HG03280 (cell line): ENCODE data around the gene PTGER1.
"Not testable (repeated sequence)": the region's sequence is repeated elsewhere in the genome, so short reads cannot be mapped to it uniquely, and the experiment has no call there.

Experiments
- ATAC-seq: cut with Tn5 transposase; IDR thresholded peaks from one replicate; pipeline ENCODE4 v1.9.1; 2021; ENCODE audit warnings: mild to moderate bottlenecking, moderate library complexity; ENCODE audit not compliant: unreplicated experiment

The PTGER1 gene

GRCh38 chr19:14476327-14476672, 1.1 kb upstream of the PTGER1 start:
- ATAC-seq = no peak

- ATAC-seq = no peak
These were observed 327 bp downstream of the PTGER1 start for GRCh38 chr19:14474827-14475226.

GRCh38 chr19:14473978-14474578, 1.1 kb downstream of the PTGER1 start:
- ATAC-seq = no peak

- ATAC-seq = no peak
These were observed 1.8 kb downstream of the PTGER1 start for GRCh38 chr19:14473073-14473977.

- no peak for ATAC-seq
These were observed 2.8 kb downstream of the PTGER1 start for GRCh38 chr19:14472202-14472938.

GRCh38 chr19:14471436-14472187, 3.5 kb downstream of the PTGER1 start:
- ATAC-seq = no peak

- no peak for ATAC-seq
These were observed 4.9 kb downstream of the PTGER1 start for GRCh38 chr19:14470031-14470876.

- no peak for ATAC-seq
These were observed 7.3 kb downstream of the PTGER1 start for GRCh38 chr19:14467816-14468215.

GRCh38 chr19:14467391-14467790, 7.8 kb downstream of the PTGER1 start:
- ATAC-seq = no peak

GRCh38 chr19:14463747-14464146, 11.4 kb downstream of the PTGER1 start:
- no peak for ATAC-seq

GRCh38 chr19:14462401-14462800, 12.8 kb downstream of the PTGER1 start:
- not testable (repeated sequence) for ATAC-seq

- no peak for ATAC-seq
These were observed 14.2 kb downstream of the PTGER1 start for GRCh38 chr19:14460935-14461334.

GRCh38 chr19:14459703-14460102, 15.5 kb downstream of the PTGER1 start:
- ATAC-seq = no peak

- not testable (repeated sequence) for ATAC-seq
These were observed 22.9 kb downstream of the PTGER1 start for GRCh38 chr19:14452303-14452702.

- no peak for ATAC-seq
These were observed 24.3 kb downstream of the PTGER1 start for GRCh38 chr19:14450876-14451275.

- no peak for ATAC-seq
These were observed 24.8 kb downstream of the PTGER1 start for GRCh38 chr19:14450168-14450874.

- ATAC-seq = no peak
These were observed 25.8 kb downstream of the PTGER1 start for GRCh38 chr19:14449321-14449720.

GRCh38 chr19:14446336-14447036, 28.7 kb downstream of the PTGER1 start:
- ATAC-seq = no peak
